PC-9 (cell line): ENCODE results near the gene B3GAT2.

ENCODE experiments used
- EZH2 ChIP-seq: fragments of 200-600 bp; sonication (generic); IDR thresholded peaks from 2 replicates; pipeline ENCODE4 v1.8.0; 2017; ENCODE audit warnings: antibody characterized with exemption, low read depth
- TF ChIP-seq, protein P1 (sequence below): fragments of 200-600 bp; sonication (generic); conservative IDR thresholded peaks from 2 replicates; pipeline ENCODE4 v1.6.1; 2017; ENCODE audit warnings: mixed run types, antibody characterized with exemption, mild to moderate bottlenecking, moderate library complexity

DNA sequence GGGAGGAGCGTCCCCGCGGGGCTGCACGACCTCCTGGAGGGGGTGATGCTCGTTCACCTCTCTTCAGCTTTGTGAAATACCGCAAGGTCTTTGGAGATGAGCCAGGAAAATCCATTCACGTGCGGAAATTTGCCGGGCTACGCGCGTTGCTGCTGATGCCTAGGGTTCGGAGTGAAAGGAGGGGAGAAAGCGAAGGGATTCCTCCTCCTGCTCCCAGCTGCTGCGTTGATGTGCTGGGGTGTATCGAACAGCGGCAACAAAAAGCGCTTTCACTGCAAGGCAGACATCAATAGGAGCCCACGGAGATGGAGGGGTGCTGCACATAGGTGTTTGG is 391 bp upstream of the B3GAT2 start:
- TF ChIP-seq, protein P1, sequence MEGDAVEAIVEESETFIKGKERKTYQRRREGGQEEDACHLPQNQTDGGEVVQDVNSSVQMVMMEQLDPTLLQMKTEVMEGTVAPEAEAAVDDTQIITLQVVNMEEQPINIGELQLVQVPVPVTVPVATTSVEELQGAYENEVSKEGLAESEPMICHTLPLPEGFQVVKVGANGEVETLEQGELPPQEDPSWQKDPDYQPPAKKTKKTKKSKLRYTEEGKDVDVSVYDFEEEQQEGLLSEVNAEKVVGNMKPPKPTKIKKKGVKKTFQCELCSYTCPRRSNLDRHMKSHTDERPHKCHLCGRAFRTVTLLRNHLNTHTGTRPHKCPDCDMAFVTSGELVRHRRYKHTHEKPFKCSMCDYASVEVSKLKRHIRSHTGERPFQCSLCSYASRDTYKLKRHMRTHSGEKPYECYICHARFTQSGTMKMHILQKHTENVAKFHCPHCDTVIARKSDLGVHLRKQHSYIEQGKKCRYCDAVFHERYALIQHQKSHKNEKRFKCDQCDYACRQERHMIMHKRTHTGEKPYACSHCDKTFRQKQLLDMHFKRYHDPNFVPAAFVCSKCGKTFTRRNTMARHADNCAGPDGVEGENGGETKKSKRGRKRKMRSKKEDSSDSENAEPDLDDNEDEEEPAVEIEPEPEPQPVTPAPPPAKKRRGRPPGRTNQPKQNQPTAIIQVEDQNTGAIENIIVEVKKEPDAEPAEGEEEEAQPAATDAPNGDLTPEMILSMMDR = no peak
- TF ChIP-seq EZH2 = no peak
